ENCODE measurements around the gene C9orf152.

C9orf152 gene

DNA sequence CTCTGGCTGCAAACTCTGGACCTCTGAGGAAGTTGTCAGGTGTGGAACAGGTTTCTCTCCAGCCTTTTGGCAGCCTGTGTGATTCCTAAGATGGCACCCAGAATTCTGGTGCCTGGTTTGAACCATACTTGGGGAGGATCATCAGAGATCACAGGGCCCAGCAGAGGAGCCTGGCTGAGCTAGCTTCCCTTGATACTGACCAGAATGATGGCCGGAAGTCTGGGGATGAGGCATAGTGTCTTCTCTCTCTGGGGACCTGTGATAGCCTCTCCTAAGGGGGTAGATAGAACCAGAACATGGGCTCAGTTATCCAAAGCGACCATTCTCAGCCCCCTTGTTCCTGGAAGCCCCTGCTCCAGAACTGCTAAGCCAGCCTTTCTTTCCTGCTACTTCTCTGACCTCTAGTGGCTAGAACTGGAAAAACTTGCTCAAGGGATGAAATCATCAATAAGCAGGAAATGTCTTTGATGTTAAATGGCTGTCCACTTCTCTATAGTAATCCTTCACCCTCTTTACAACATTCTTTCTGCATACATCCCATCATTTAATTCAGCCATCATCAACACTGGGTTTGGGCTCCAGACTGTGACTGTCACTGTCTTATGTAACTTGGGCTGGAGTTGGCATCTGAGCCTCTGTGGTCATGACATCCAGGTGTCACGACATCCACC lies 55.1 kb downstream of the C9orf152 start:
- H3K4me3 ChIP-seq (ENCODE audit: control insufficient read depth, low read depth, low read length) = no peak overlapping the region
- peak; percentile 74 for TF ChIP-seq CTCF (IDR thresholded peaks at IDR 0.05; ENCODE audit: control insufficient read depth, insufficient read depth, low read depth, low read length, missing control alignments)
- DNase-seq (ENCODE audit: low read depth) = no peak

Measured in AG09309 (cell line).